ENCODE measurements around the gene APOH.
A peak's percentile ranks its signal among the peaks of the same experiment; 100 is the strongest.
"Not testable (repeated sequence)": the region's sequence is repeated elsewhere in the genome, so short reads cannot be mapped to it uniquely, and the experiment has no call there.

The APOH gene

DNA sequence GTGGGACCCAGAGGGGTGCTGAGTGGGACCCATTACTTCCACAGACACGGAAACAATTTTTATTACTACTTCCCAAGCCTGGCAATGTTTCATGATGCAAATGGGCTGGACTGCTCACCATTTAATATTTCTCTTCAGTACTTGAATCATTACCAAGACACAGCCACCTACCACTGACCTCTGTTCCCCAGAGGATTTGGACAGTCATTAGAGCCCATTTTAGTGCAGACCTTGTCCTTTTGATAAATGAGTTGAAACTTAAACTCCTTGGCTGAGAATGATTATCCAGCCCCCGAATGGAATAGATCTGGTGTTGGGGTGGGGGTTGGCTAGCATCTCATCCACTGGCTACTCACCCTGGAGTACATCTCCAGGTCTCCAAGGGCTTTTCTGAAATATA lies 33.6 kb upstream of the APOH start:
- no peak for DNase-seq
- Histone ChIP-seq H3K36me3 (replicated peaks) (no peaks in the 10 kb centered on the region), H3K27me3 (replicated peaks) (no peaks in the 10 kb centered on the region), H3K27ac (no peak overlapping the region), H3K4me3 (ENCODE audit: low read depth, low read length) (no peak overlapping the region)
- in situ Hi-C loops (cut with HindIII; ENCODE audit: low pct_ligation_motif_present, low sequenced_read_pairs) = no loop called here
- no peak for TF ChIP-seq CTCF (IDR thresholded peaks at IDR 0.05; ENCODE audit: low read depth, low read length, missing control alignments)

- in situ Hi-C loops (cut with HindIII; ENCODE audit: low pct_ligation_motif_present, low sequenced_read_pairs) = no loop called here
- H3K4me3 ChIP-seq (ENCODE audit: low read depth, low read length) = no peak overlapping the region
- TF ChIP-seq CTCF (IDR thresholded peaks at IDR 0.05; ENCODE audit: low read depth, low read length, missing control alignments) = no peak
- DNase-seq = no peak
- H3K27me3 ChIP-seq (replicated peaks) = no peaks in the 10 kb centered on the region
- no peak overlapping the region for H3K27ac ChIP-seq
- H3K36me3 ChIP-seq (replicated peaks) = no peaks in the 10 kb centered on the region
These were observed 31.5 kb upstream of the APOH start for GRCh38 chr17:66260688-66261087.

DNA sequence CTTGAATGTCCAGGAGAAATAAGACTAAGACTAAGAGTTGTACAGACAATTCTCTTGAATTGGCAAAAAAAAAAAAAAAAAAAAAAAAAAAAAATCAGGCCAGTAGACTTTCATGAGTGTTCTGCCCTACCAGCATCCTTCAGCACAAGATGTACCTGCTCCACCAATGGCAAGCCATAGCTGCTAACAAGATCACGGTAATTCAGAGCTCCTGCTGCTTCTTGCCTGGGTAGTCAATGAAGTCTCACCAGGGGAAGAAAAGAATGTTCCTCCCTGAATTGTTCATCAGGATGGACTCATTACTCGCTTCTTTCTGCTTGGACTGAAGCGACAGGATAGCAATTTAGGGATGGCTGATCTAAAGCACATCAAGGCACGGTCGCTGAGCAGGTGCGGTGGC lies 31.1 kb upstream of the APOH start:
- no peak for TF ChIP-seq CTCF (IDR thresholded peaks at IDR 0.05; ENCODE audit: low read depth, low read length, missing control alignments)

GRCh38 chr17:66255527-66255971 lies 26.3 kb upstream of the APOH start:
- no peak for DNase-seq
- TF ChIP-seq CTCF (IDR thresholded peaks at IDR 0.05; ENCODE audit: low read depth, low read length, missing control alignments) = no peak
- Histone ChIP-seq H3K27ac (no peak overlapping the region), H3K4me3 (ENCODE audit: low read depth, low read length) (no peak overlapping the region), H3K36me3 (replicated peaks) (no peaks in the 10 kb centered on the region), H3K27me3 (replicated peaks) (no peaks in the 10 kb centered on the region)
- in situ Hi-C loops (cut with HindIII; ENCODE audit: low pct_ligation_motif_present, low sequenced_read_pairs) = no loop called here

More for the DNA sequence above, 31.1 kb upstream of the APOH start:
- Histone ChIP-seq H3K27me3 (replicated peaks) (no peaks in the 10 kb centered on the region), H3K36me3 (replicated peaks) (no peaks in the 10 kb centered on the region), H3K4me3 (ENCODE audit: low read depth, low read length) (no peak overlapping the region), H3K27ac (no peak overlapping the region)
- in situ Hi-C loops (cut with HindIII; ENCODE audit: low pct_ligation_motif_present, low sequenced_read_pairs) = no loop called here
- no peak for DNase-seq

DNA sequence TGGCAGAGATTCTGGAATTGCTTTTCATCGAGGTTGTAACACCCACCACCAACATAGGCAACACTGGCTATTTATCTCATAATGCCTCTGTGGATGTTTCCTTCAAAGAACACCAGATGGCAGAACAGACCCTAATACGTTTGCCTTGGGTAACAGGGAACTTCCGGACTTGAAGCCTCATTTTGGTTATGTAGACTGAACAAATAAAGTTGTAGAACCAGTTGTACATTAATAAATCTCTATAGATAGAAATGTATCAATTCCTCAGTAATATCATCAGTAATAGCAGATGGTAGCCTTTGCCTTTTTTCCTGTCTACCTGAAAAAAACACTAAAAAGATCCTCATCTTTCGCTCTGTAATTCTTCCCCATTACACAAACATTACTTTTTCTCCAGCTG lies 25.9 kb upstream of the APOH start:
- Histone ChIP-seq H3K36me3 (replicated peaks) (no peaks in the 10 kb centered on the region), H3K27ac (no peak overlapping the region), H3K27me3 (replicated peaks) (no peaks in the 10 kb centered on the region), H3K4me3 (ENCODE audit: low read depth, low read length) (no peak overlapping the region)
- in situ Hi-C loops (cut with HindIII; ENCODE audit: low pct_ligation_motif_present, low sequenced_read_pairs) = no loop called here
- peak; percentile 63 for DNase-seq
- TF ChIP-seq CTCF (IDR thresholded peaks at IDR 0.05; ENCODE audit: low read depth, low read length, missing control alignments) = peak; percentile 76

DNA sequence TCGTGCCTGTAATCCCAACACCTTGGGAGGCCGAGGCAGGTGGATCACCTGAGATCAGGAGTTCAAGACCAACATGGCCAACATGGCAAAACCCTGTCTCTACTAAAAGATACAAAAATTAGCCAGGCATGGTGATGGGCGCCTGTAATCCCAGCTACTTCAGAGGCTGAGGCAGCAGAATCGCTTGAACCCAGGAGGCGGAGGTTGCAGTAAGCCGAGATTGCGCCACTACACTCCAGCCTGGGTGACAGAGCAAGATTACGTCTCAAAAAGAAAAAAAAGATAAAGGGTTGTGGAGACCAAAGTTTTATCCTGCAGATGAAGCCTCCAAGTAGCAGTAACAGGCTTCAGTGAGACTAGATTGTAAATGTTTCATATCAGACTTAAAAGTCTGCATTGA lies 24.2 kb upstream of the APOH start:
- H3K4me3 ChIP-seq (ENCODE audit: low read depth, low read length); H3K27me3 ChIP-seq (replicated peaks); H3K36me3 ChIP-seq (replicated peaks); H3K27ac ChIP-seq; in situ Hi-C loops (cut with HindIII; ENCODE audit: low pct_ligation_motif_present, low sequenced_read_pairs); DNase-seq: not testable (repeated sequence)

Measured in brain microvascular endothelial cell (primary cell).